Tibial nerve (tissue), 4 donors: Measurements from ENCODE around the gene REXO1. TPM values are rescaled to one million over a fixed set of nuclear protein-coding genes. Genes with fewer than 3 reads are reported as not detected.

Source experiments
- DNase-seq, 2 donors: peaks; one replicate each; pipeline ENCODE4 v3.0.0-alpha.2; 2019; ENCODE audit warnings: low spot score in 2 of 2
- H3K27ac ChIP-seq, 4 donors: fragments of 200-600 bp; sonication (generic) in 3 of 4; one replicate each; pipeline ENCODE4 v1.5.1; 2017 to 2019; ENCODE audit warnings: mild to moderate bottlenecking in 1 of 4
- H3K27me3 ChIP-seq, 2 donors: fragments of 200-600 bp; sonication (generic) in 1 of 2; one replicate each; pipeline versions ENCODE4 v1.5.1 to v1.6.0; 2017 to 2019
- H3K36me3 ChIP-seq, 3 donors: fragments of 200-600 bp; sonication (generic); one replicate each; pipeline ENCODE4 v1.5.1; 2018 to 2019
- H3K4me1 ChIP-seq, 4 donors: fragments of 200-600 bp; sonication (generic) in 3 of 4; one replicate each; pipeline ENCODE4 v1.5.1; 2017 to 2019
- H3K4me3 ChIP-seq, 4 donors: fragments of 200-600 bp; sonication (generic) in 3 of 4; one replicate each; pipeline ENCODE4 v1.5.1; 2017 to 2019; ENCODE audit warnings: mild to moderate bottlenecking in 1 of 4, moderate library complexity in 1 of 4
- H3K9me3 ChIP-seq, 4 donors: fragments of 200-600 bp; sonication (generic) in 3 of 4; one replicate each; pipeline ENCODE4 v1.5.1; 2017 to 2019
- EP300 ChIP-seq, 2 donors: sonication (generic); formaldehyde crosslinking; IDR thresholded peaks; one replicate each; pipeline ENCODE4 v1.6.1; 2017; ENCODE audit warnings: antibody characterized with exemption in 2 of 2, mild to moderate bottlenecking in 1 of 2
- POLR2A ChIP-seq, 2 donors: fragments of 450-650 bp; IDR thresholded peaks; one replicate each; pipeline ENCODE4 v1.6.1; 2017; ENCODE audit warnings: antibody characterized with exemption in 2 of 2, mild to moderate bottlenecking in 2 of 2, moderate library complexity in 2 of 2
- WGBS, 2 donors: methylation state at CpG; one replicate each; pipeline ENCODE4 v1.1.5; 2018; 5-methylcytosine and 5-hydroxymethylcytosine counted together
- total RNA-seq, 4 donors: library from RNA; depleted of rRNA; stranded (reverse); fragments of >200 nt; gene quantifications; one replicate each; pipeline ENCODE4 v1.1.0, GENCODE V29; 2016
- TF ChIP-seq, protein P1 (sequence below), 5 experiments: fragments of 200-600 bp in 3 of 5; fragments of 450-650 bp in 2 of 5; sonication (generic) in 3 of 5; IDR thresholded peaks; one replicate each; pipeline ENCODE4 v1.5.1; 2016 to 2019; ENCODE audit warnings: antibody characterized with exemption in 5 of 5, mild to moderate bottlenecking in 3 of 5, moderate library complexity in 2 of 5

Gene REXO1
- total RNA-seq, 4 donors from 2014 or later: 17.9 to 87.3 (median 31.1) TPM

DNA sequence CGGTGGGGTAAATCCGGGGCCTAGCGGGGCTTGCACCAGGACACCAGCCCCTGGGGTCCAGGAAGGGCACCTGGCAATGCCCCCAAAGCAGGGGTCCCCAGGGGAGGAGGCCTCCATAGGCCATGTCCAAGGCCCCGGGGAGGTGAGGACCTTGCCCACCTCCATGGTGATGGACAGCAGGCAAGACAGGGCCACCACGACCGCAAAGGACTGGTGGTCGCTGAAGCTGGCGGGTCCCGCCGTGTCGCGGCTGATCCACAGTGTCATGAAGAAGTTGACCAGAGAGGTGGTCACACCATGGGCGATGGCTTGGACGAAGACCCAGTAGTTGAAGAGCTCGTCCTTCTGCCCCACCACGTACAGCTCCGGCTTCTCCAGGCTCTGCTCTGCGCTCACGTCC is 63.0 kb downstream of the REXO1 start:
- Histone ChIP-seq H3K36me3 (peaks cover 0 to 4% (median 0%) of the 10 kb centered on the region in 3 donors), H3K27ac (no peak overlapping the region), H3K9me3 (peaks cover 0 to 34% (median 3%) of the 10 kb centered on the region in 4 donors), H3K4me3 (no peak overlapping the region), H3K4me1 (peaks cover 0 to 15% (median 0%) of the 10 kb centered on the region in 4 donors), H3K27me3 (peaks cover 0 to 86% of the 10 kb centered on the region in 2 donors)
- 86 to 89% methylated on average over 10 to 19 of the region's 19 CpGs for WGBS, 2 donors
- no peak for DNase-seq
- TF ChIP-seq EP300 (IDR thresholded peaks at IDR 0.05) (no peak), POLR2A (IDR thresholded peaks at IDR 0.05) (no peak)
- TF ChIP-seq, protein P1, sequence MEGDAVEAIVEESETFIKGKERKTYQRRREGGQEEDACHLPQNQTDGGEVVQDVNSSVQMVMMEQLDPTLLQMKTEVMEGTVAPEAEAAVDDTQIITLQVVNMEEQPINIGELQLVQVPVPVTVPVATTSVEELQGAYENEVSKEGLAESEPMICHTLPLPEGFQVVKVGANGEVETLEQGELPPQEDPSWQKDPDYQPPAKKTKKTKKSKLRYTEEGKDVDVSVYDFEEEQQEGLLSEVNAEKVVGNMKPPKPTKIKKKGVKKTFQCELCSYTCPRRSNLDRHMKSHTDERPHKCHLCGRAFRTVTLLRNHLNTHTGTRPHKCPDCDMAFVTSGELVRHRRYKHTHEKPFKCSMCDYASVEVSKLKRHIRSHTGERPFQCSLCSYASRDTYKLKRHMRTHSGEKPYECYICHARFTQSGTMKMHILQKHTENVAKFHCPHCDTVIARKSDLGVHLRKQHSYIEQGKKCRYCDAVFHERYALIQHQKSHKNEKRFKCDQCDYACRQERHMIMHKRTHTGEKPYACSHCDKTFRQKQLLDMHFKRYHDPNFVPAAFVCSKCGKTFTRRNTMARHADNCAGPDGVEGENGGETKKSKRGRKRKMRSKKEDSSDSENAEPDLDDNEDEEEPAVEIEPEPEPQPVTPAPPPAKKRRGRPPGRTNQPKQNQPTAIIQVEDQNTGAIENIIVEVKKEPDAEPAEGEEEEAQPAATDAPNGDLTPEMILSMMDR (IDR thresholded peaks at IDR 0.05): no peak

DNA sequence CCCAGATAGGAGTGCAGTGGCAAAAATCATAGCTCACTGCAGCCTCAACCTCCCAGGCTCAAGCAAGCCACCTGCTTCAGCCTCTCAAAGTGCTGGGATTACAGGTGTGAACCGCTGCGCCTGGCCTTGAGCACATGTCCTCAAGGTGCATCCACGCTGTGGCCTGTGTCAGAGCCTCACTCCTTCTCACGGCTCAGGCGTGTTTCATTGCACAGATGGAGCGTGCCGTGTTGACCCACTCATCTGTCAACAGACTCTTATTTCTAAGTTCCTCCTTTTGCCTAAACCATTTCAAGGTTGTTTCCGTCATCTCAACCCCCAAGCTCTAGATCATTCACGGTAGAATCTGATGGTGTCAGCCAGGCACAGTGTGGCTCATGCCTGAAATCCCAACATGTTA is 64.4 kb downstream of the REXO1 start:
- WGBS, 2 donors: 78 to 85% methylated on average over 9 of the region's 9 CpGs
- Histone ChIP-seq H3K4me3 (no peak overlapping the region), H3K27ac (no peak overlapping the region), H3K4me1 (peaks cover 0 to 16% (median 0%) of the 10 kb centered on the region in 4 donors), H3K9me3 (peaks cover 0 to 34% (median 3%) of the 10 kb centered on the region in 4 donors), H3K27me3 (peaks cover 0 to 90% of the 10 kb centered on the region in 2 donors), H3K36me3 (peaks cover 0 to 4% (median 0%) of the 10 kb centered on the region in 3 donors)
- no peak for DNase-seq
- TF ChIP-seq POLR2A (IDR thresholded peaks at IDR 0.05): no peak
- TF ChIP-seq, protein P1 (IDR thresholded peaks at IDR 0.05): no peak
- TF ChIP-seq EP300 (IDR thresholded peaks at IDR 0.05): no peak

DNA sequence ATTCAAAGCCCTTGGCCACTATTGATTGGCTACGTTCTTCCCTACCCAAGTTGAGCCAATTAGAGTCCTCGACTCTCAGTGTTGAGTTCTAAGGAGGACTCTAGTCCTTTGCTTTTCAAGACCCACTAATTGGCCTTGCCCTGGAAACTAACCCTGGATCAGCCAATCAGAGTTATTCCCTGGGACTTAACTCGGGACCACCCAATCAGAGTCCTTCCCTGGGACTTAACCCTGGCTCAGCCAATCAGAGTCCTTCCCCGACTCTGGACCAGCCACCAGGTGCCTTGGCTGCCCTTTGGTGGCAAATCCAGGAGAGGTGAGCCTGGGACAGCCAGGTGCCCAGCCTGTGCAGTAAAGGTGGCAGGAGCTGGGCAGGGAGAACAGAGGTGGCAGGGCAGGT is 64.9 kb downstream of the REXO1 start:
- Histone ChIP-seq H3K9me3 (peaks cover 0 to 34% (median 3%) of the 10 kb centered on the region in 4 donors), H3K36me3 (peaks cover 0 to 4% (median 0%) of the 10 kb centered on the region in 3 donors), H3K4me3 (no peak overlapping the region), H3K27me3 (peaks cover 0 to 90% of the 10 kb centered on the region in 2 donors), H3K4me1 (peaks cover 0 to 12% (median 0%) of the 10 kb centered on the region in 4 donors), H3K27ac (no peak overlapping the region)
- DNase-seq: no peak
- 81 to 87% methylated on average over 4 of the region's 4 CpGs for WGBS, 2 donors
- TF ChIP-seq, protein P1 (IDR thresholded peaks at IDR 0.05): no peak
- TF ChIP-seq EP300 (IDR thresholded peaks at IDR 0.05): no peak
- TF ChIP-seq POLR2A (IDR thresholded peaks at IDR 0.05): no peak

DNA sequence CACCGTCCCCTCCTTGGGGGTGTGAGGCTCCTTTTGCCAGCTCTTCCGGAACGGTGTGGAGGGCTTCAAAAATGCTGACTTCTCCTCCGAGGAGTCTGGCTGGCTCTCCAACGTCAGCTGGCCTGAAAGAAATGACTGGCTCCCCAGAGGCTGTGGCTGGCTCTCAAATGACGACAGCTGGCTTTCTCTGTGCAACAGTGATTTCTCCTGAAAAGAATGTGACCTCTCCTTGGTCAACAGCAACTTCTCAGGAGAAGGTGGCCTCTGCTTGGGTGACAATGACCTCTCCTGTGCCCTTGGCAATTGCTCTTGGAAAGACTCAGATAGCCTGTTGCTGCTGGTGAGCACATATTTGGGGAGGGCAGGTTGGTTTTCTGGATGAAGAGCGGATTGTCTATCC is 65.8 kb downstream of the REXO1 start:
- TF ChIP-seq, protein P1 (IDR thresholded peaks at IDR 0.05): no peak
- TF ChIP-seq EP300 (IDR thresholded peaks at IDR 0.05): no peak
- TF ChIP-seq POLR2A (IDR thresholded peaks at IDR 0.05): no peak

DNA sequence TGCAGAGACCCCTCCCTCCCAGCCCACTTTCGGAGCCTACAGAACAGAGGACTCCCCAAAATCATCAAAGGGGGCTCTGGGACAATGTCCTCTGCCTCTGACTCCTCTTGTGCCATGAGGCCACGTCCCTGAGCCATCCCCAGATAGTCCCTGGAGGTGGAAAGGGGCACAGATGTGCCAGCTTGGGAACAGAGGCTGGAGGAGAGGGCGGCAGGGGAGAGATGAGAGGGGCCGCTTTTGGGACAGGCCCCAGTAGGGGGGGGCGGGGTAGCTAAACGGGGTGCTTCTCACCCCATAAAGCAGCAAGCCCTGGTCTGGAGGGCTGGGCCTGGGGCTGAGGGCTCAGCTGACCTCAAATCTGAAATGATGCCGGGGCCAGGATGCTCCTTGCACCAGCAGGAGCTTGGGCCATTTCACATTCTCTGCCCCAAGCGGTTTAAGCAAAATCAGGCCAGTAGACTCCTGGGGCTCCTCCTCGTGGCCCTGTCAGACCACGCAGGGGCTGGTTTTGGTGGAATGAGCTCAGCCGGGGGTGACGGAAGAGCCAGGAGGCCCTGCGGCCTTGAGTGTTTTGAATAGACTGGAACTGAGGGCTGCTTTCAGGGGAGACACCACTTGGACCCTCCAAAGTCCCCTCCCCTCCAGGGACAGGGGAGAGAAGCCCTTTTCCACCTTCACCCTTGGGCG is 67.9 kb downstream of the REXO1 start:
- H3K4me3 ChIP-seq: no peak overlapping the region
- no peak for DNase-seq
- TF ChIP-seq POLR2A (IDR thresholded peaks at IDR 0.05) (no peak), EP300 (IDR thresholded peaks at IDR 0.05) (no peak)
- TF ChIP-seq, protein P1 (IDR thresholded peaks at IDR 0.05): no peak
- no peak overlapping the region for H3K27ac ChIP-seq
- H3K4me1 ChIP-seq: peaks cover 0 to 21% (median 0%) of the 10 kb centered on the region in 4 donors
- H3K27me3 ChIP-seq: peaks cover 2 to 97% of the 10 kb centered on the region in 2 donors
- H3K9me3 ChIP-seq: peaks cover 0 to 35% (median 3%) of the 10 kb centered on the region in 4 donors
- WGBS, 2 donors: 27 to 38% methylated on average over 14 of the region's 14 CpGs
- peaks cover 0 to 4% (median 0%) of the 10 kb centered on the region in 3 donors for H3K36me3 ChIP-seq

More for the DNA sequence above, 65.8 kb downstream of the REXO1 start:
- Histone ChIP-seq H3K27me3 (peaks cover 0 to 90% of the 10 kb centered on the region in 2 donors), H3K4me1 (peaks cover 0 to 12% (median 0%) of the 10 kb centered on the region in 4 donors), H3K4me3 (no peak overlapping the region), H3K36me3 (peaks cover 0 to 4% (median 0%) of the 10 kb centered on the region in 3 donors), H3K9me3 (peaks cover 0 to 34% (median 3%) of the 10 kb centered on the region in 4 donors), H3K27ac (no peak overlapping the region)
- 72% methylated on average over 7 of the region's 7 CpGs for whole genome bisulfite sequencing, 2 donors
- no peak for DNase-seq
